Skin epidermis (tissue), 12 donors: ENCODE measurements around the gene FAM171A1.
A peak's percentile ranks its signal among the peaks of the same experiment; 100 is the strongest.
"Not testable (repeated sequence)": the region's sequence is repeated elsewhere in the genome, so short reads cannot be mapped to it uniquely, and the experiment has no call there.

Experiments used
- H3K27ac ChIP-seq, 21 experiments: fragments of 200-600 bp; sonication (generic) in 11 of 21; one replicate each; pipeline ENCODE4 v1.5.0; 2020; ENCODE audit warnings: mild to moderate bottlenecking in 3 of 21, inconsistent platforms in 2 of 21, moderate library complexity in 2 of 21
- H3K4me3 ChIP-seq, 7 experiments: fragments of 200-600 bp; sonication (generic) in 2 of 7; one replicate each; pipeline ENCODE4 v1.5.0; 2020; ENCODE audit warnings: inconsistent platforms in 2 of 7, mild to moderate bottlenecking in 2 of 7, moderate library complexity in 1 of 7

Gene FAM171A1

GRCh38 chr10:15324113-15324512, 47.0 kb downstream of the FAM171A1 start:
- Histone ChIP-seq H3K27ac (no peak overlapping the region), H3K4me3 (no peak overlapping the region)

- H3K4me3 ChIP-seq, result no peak overlapping the region
- no peak overlapping the region for H3K27ac ChIP-seq
These were observed 48.7 kb downstream of the FAM171A1 start for GRCh38 chr10:15322356-15322755.

- Histone ChIP-seq H3K27ac (no peak overlapping the region), H3K4me3 (no peak overlapping the region)
These were observed 49.4 kb downstream of the FAM171A1 start for GRCh38 chr10:15321431-15322341.

- no peak overlapping the region for H3K4me3 ChIP-seq
These were observed 50.4 kb downstream of the FAM171A1 start for GRCh38 chr10:15320522-15321203.

GRCh38 chr10:15320118-15320517, 51.0 kb downstream of the FAM171A1 start:
- H3K4me3 ChIP-seq, result no peak overlapping the region
- no peak overlapping the region for H3K27ac ChIP-seq

More at GRCh38 chr10:15320522-15321203, 50.4 kb downstream of the FAM171A1 start:
- no peak overlapping the region for H3K27ac ChIP-seq

GRCh38 chr10:15316871-15317464, 54.1 kb downstream of the FAM171A1 start:
- Histone ChIP-seq H3K4me3 (no peak overlapping the region), H3K27ac (no peak overlapping the region)

- no peak overlapping the region for H3K27ac ChIP-seq
These were observed 54.9 kb downstream of the FAM171A1 start for GRCh38 chr10:15316145-15316544.

GRCh38 chr10:15315286-15315685, 55.8 kb downstream of the FAM171A1 start:
- Histone ChIP-seq H3K4me3 (no peak overlapping the region), H3K27ac (no peak overlapping the region)

More at GRCh38 chr10:15316145-15316544, 54.9 kb downstream of the FAM171A1 start:
- no peak overlapping the region for H3K4me3 ChIP-seq

- Histone ChIP-seq H3K4me3 (no peak overlapping the region), H3K27ac (no peak overlapping the region)
These were observed 56.5 kb downstream of the FAM171A1 start for GRCh38 chr10:15314482-15315045.

- Histone ChIP-seq H3K27ac (peak overlapping the region in 1 of 21 experiments; percentile 24), H3K4me3 (no peak overlapping the region)
These were observed 57.2 kb downstream of the FAM171A1 start for GRCh38 chr10:15313843-15314242.

GRCh38 chr10:15313047-15313446, 58.0 kb downstream of the FAM171A1 start:
- Histone ChIP-seq H3K4me3 (no peak overlapping the region), H3K27ac (no peak overlapping the region)

GRCh38 chr10:15311569-15312280, 59.4 kb downstream of the FAM171A1 start:
- no peak overlapping the region for H3K4me3 ChIP-seq
- H3K27ac ChIP-seq, result no peak overlapping the region

GRCh38 chr10:15310776-15311568, 60.1 kb downstream of the FAM171A1 start:
- Histone ChIP-seq H3K27ac (no peak overlapping the region), H3K4me3 (no peak overlapping the region)

- no peak overlapping the region for H3K27ac ChIP-seq
- H3K4me3 ChIP-seq, result no peak overlapping the region
These were observed 61.9 kb downstream of the FAM171A1 start for GRCh38 chr10:15309221-15309620.

- no peak overlapping the region for H3K4me3 ChIP-seq
These were observed 64.3 kb downstream of the FAM171A1 start for GRCh38 chr10:15306735-15307280.

GRCh38 chr10:15305634-15306033, 65.5 kb downstream of the FAM171A1 start:
- Histone ChIP-seq H3K27ac (no peak overlapping the region), H3K4me3 (no peak overlapping the region)

More at GRCh38 chr10:15306735-15307280, 64.3 kb downstream of the FAM171A1 start:
- no peak overlapping the region for H3K27ac ChIP-seq

- H3K27ac ChIP-seq, result no peak overlapping the region
- no peak overlapping the region for H3K4me3 ChIP-seq
These were observed 65.9 kb downstream of the FAM171A1 start for GRCh38 chr10:15305161-15305560.

GRCh38 chr10:15302188-15302956, 68.7 kb downstream of the FAM171A1 start:
- H3K27ac ChIP-seq, H3K4me3 ChIP-seq: not testable (repeated sequence)
